ENCODE results near the gene HPSE2. TPM values are rescaled to one million over a fixed set of nuclear protein-coding genes. Genes with fewer than 3 reads are reported as not detected.

Gene HPSE2
- total and polyA plus RNA-seq, 2 of the 13 experiments (the other 11 are each of a cell fraction or from before 2014, with no cell fraction given) = 0.01 TPM; not detected in 1

DNA sequence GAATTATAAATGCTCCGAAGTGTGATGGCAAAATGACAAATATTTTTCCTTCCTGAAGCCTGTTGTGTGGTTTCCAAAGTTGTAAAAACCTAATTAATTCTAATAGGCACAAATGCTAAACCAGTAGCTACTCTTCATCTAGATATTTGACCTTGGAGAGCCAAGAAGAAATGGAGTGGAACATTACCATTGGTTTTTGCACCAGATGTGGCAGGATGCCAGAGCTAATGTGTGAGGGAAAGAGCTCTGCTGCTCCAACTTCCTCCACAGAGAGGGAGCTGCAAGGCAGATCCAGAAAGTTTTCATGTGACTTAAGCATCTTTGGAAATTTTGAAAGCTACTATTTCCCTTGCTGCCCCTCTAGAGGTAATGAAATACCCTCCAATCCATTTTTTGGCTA, 723.8 kb downstream of the HPSE2 start:
- Histone ChIP-seq H3K9ac (ENCODE audit: insufficient read depth, low read depth, low read length) (no peak overlapping the region), H2AFZ (ENCODE audit: low read length) (no peak overlapping the region), H3K4me3 (replicated peaks in 1 of 3; ENCODE audit: insufficient read depth in 1 of 3, low read depth in 2 of 3, low read length in 3 of 3) (no peak overlapping the region), H3K4me1 (ENCODE audit: insufficient read depth, low read length) (peaks cover 15% of the 10 kb centered on the region), H4K20me1 (ENCODE audit: insufficient read depth, low read length) (no peaks in the 10 kb centered on the region), H3K9me3 (ENCODE audit: low read length) (no peaks in the 10 kb centered on the region), H3K27ac (ENCODE audit: extremely low read length, insufficient read depth, low read length) (no peak overlapping the region), H3K79me2 (ENCODE audit: insufficient read depth, low read length) (no peaks in the 10 kb centered on the region), H3K4me2 (ENCODE audit: low read depth, low read length) (no peak overlapping the region), H3K27me3 (ENCODE audit: control insufficient read depth in 1 of 2, insufficient read depth in 2 of 2, low read length in 2 of 2) (0 out of 5 replicates have a peak, but pooled peaks cover 0 to 3% of the 10 kb centered on the region in 2 experiments), H3K36me3 (replicated peaks in 1 of 2; ENCODE audit: control insufficient read depth in 1 of 2, insufficient read depth in 2 of 2, low read length in 2 of 2) (no peaks in the 10 kb centered on the region)
- WGBS (ENCODE audit: low lambda C conversion rate) = 26% methylated on average over 1 of the region's 1 CpG
- TF ChIP-seq ZNF784 (CRISPR knock-in tag; IDR thresholded peaks at IDR 0.05; ENCODE audit: borderline replicate concordance) = no peak
- TF ChIP-seq TCF7L2 (IDR thresholded peaks at IDR 0.05; ENCODE audit: low read depth, low read length) = no peak
- no peak for TF ChIP-seq SOX6 (IDR thresholded peaks at IDR 0.05)
- TF ChIP-seq SOX6 (CRISPR knock-in tag; IDR thresholded peaks at IDR 0.05) = no peak
- no peak for TF ChIP-seq ZNF235 (CRISPR knock-in tag; IDR thresholded peaks at IDR 0.05; ENCODE audit: borderline replicate concordance)
- no peak for TF ChIP-seq ZNF879 (CRISPR knock-in tag; IDR thresholded peaks at IDR 0.05)
- no peak for TF ChIP-seq ZNF282 (IDR thresholded peaks at IDR 0.05; ENCODE audit: partially characterized antibody)
- TF ChIP-seq HNF4G (IDR thresholded peaks at IDR 0.05; ENCODE audit: borderline replicate concordance, low read depth, low read length) = no peak
- no peak for TF ChIP-seq HNF4G (CRISPR knock-in tag; IDR thresholded peaks at IDR 0.05; ENCODE audit: borderline replicate concordance, low read depth)
- TF ChIP-seq REPIN1 (CRISPR knock-in tag; IDR thresholded peaks at IDR 0.05; ENCODE audit: borderline replicate concordance, low read depth) = no peak
- TF ChIP-seq, protein P1, sequence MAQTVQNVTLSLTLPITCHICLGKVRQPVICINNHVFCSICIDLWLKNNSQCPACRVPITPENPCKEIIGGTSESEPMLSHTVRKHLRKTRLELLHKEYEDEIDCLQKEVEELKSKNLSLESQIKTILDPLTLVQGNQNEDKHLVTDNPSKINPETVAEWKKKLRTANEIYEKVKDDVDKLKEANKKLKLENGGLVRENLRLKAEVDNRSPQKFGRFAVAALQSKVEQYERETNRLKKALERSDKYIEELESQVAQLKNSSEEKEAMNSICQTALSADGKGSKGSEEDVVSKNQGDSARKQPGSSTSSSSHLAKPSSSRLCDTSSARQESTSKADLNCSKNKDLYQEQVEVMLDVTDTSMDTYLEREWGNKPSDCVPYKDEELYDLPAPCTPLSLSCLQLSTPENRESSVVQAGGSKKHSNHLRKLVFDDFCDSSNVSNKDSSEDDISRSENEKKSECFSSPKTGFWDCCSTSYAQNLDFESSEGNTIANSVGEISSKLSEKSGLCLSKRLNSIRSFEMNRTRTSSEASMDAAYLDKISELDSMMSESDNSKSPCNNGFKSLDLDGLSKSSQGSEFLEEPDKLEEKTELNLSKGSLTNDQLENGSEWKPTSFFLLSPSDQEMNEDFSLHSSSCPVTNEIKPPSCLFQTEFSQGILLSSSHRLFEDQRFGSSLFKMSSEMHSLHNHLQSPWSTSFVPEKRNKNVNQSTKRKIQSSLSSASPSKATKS (CRISPR knock-in tag; IDR thresholded peaks at IDR 0.05) = no peak
- TF ChIP-seq ZNF644 (CRISPR knock-in tag; IDR thresholded peaks at IDR 0.05; ENCODE audit: low read depth) = no peak
- TF ChIP-seq ZNF121 (CRISPR knock-in tag; IDR thresholded peaks at IDR 0.05) = no peak
- TF ChIP-seq ARNTL (CRISPR knock-in tag; IDR thresholded peaks at IDR 0.05) = no peak
- TF ChIP-seq U2AF1 (optimal IDR thresholded peaks at IDR 0.05; ENCODE audit: low read depth, low read length) = no peak
- no peak for TF ChIP-seq RFXAP (CRISPR knock-in tag; IDR thresholded peaks at IDR 0.05; ENCODE audit: borderline replicate concordance)
- no TSS peak for BruUV-seq (replicated peaks)
- ATAC-seq = no peak
- DNase-seq (ENCODE audit: low spot score) = no peak
- CTCF ChIA-PET (ENCODE audit: low intra/inter-chr PET ratio, low total read pairs) = no interaction called here
- in situ Hi-C loops (cut with HindIII; ENCODE audit: extremely low pct_ligation_motif_present, low pct_unique_long_range_greater_than_20kb) = no loop called here
- intact Hi-C loops (cut with micrococcal nuclease; ENCODE audit: unreplicated experiment) = no loop called here
- POLR2A ChIA-PET = no interaction called here
- no peak for FAIRE-seq
